Transverse colon (tissue), 4 donors: ENCODE measurements around the gene BMP8B. TPM values are rescaled to one million over a fixed set of nuclear protein-coding genes. Genes with fewer than 3 reads are reported as not detected.

ENCODE experiments used
- DNase-seq: peaks from one replicate; pipeline ENCODE4 v3.0.0-alpha.2; 2019
- H3K27ac ChIP-seq, 4 donors: fragments of 200-600 bp; sonication (generic); 2 replicates each; pipeline ENCODE4 v1.5.1; 2016 to 2018; ENCODE audit warnings: inconsistent platforms in 4 of 4
- H3K27me3 ChIP-seq: fragments of 200-600 bp; sonication (generic); 2 replicates; pipeline ENCODE4 v1.5.1; 2017; ENCODE audit warnings: inconsistent platforms
- H3K36me3 ChIP-seq, 4 donors: fragments of 200-600 bp; sonication (generic); 2 replicates each; pipeline ENCODE4 v1.5.1; 2017 to 2019; ENCODE audit warnings: inconsistent platforms in 4 of 4
- H3K4me1 ChIP-seq, 4 donors: fragments of 200-600 bp; sonication (generic); 2 replicates each; pipeline ENCODE4 v1.5.1; 2017 to 2020; ENCODE audit warnings: inconsistent platforms in 4 of 4
- H3K4me3 ChIP-seq, 4 donors: fragments of 200-600 bp; sonication (generic); 1 replicate in 1 of 4; 2 replicates in 3 of 4; pipeline versions ENCODE4 v1.5.1 to v1.6.1; 2017 to 2019; ENCODE audit warnings: inconsistent platforms in 4 of 4
- H3K9me3 ChIP-seq, 2 donors: fragments of 200-600 bp; sonication (generic); 2 replicates each; pipeline ENCODE4 v1.5.1; 2017 to 2019; ENCODE audit warnings: inconsistent platforms in 2 of 2
- CTCF ChIP-seq, 5 experiments: fragments of 200-600 bp in 3 of 5; fragments of 450-650 bp in 2 of 5; sonication (generic) in 3 of 5; IDR thresholded peaks; 1 replicate in 2 of 5; 2 replicates in 3 of 5; pipeline ENCODE4 v1.5.1; 2016 to 2017; ENCODE audit warnings: antibody characterized with exemption in 5 of 5, inconsistent platforms in 3 of 5, mild to moderate bottlenecking in 2 of 5, moderate library complexity in 1 of 5
- EP300 ChIP-seq: sonication (generic); formaldehyde crosslinking; IDR thresholded peaks from one replicate; pipeline ENCODE4 v1.6.1; 2017; ENCODE audit warnings: antibody characterized with exemption, low read depth
- POLR2A ChIP-seq: fragments of 450-650 bp; IDR thresholded peaks from one replicate; pipeline ENCODE4 v1.6.1; 2016; ENCODE audit warnings: antibody characterized with exemption, mild to moderate bottlenecking, moderate library complexity
- POLR2AphosphoS5 ChIP-seq, 3 donors: sonication (generic); formaldehyde crosslinking; IDR thresholded peaks; one replicate each; pipeline ENCODE4 v1.6.1; 2016; ENCODE audit warnings: antibody characterized with exemption in 3 of 3
- WGBS, 2 donors: methylation state at CpG; one replicate each; pipeline ENCODE4 v1.1.5; 2018; ENCODE audit warnings: low coverage in 1 of 2; 5-methylcytosine and 5-hydroxymethylcytosine counted together
- in situ Hi-C, 4 donors: fragments of 200-750 bp; cut with MboI; loops; one replicate each; pipeline versions ENCODE4 v1.15.0 to v1.15.1; 2017; ENCODE audit warnings: low sequenced_read_pairs in 3 of 4, low pct_ligation_motif_present in 1 of 4, low pct_unique_long_range_greater_than_20kb in 1 of 4
- intact Hi-C: fragments of 100-400 bp; cut with DNase I; formaldehyde crosslinking; loops from one replicate; pipeline ENCODE4 v1.15.1; 2023; ENCODE audit warnings: low total_unique reads
- total RNA-seq, 4 donors: library from RNA; depleted of rRNA; stranded (reverse); fragments of >200 nt; gene quantifications; one replicate each; pipeline ENCODE4 v1.1.0, GENCODE V29; 2016

BMP8B gene
- total RNA-seq, 4 donors from 2014 or later, result 1.2 to 27.2 (median 17.4) TPM

DNA sequence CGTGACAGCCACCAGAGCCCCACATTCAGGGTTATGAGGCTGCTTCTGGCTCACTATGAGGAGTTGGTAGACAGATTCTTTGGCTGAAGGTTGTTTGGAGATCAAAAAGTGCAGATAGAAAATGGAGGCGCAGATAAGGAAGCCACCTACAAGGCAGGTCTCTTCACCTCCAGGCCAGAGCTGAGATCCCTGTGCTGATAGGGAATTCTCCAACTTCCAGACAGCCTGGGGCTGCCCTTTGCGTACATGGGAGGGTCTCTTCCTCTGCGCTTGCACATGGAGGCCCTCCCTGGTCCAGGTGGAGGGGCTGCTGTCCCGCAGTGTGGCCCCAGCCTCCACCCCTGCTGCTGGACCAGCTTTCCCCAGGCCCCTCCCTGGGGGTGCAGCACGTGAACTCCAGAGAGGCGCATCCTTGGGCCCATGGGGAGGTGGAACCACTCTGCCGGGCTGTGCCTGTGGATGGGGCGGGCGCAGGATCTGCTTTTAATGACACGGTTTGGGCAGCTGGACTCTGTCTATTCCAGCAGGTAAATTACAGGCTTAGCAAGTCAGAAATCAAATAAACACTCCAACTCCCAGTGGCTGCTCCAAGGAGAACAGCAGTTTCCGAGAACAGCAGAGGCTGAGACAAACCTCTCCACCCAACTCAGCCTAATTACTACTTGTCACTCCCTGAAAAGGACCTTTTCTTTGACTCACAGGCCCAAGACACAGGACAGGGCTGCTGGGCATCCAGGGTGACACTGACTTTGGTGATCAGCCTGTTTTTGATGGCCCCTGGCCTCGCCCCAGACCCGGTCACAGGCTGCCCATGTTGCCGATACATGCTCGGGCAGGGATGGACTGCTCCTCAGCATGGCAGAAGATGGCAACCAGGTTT lies 29.9 kb downstream of the BMP8B start:
- Histone ChIP-seq H3K36me3 (peaks cover 0 to 33% (median 2%) of the 10 kb centered on the region in 4 donors), H3K4me1 (no peaks in the 10 kb centered on the region), H3K27me3 (no peaks in the 10 kb centered on the region), H3K9me3 (no peaks in the 10 kb centered on the region), H3K4me3 (no peak overlapping the region), H3K27ac (no peak overlapping the region)
- no peak for DNase-seq
- TF ChIP-seq CTCF (IDR thresholded peaks at IDR 0.05), result no peak
- no peak for TF ChIP-seq POLR2AphosphoS5 (IDR thresholded peaks at IDR 0.05)
- no peak for TF ChIP-seq POLR2A
- no peak for TF ChIP-seq EP300
- intact Hi-C loops (no loop called here), in situ Hi-C loops (no loop called here)
- 91% methylated on average over 12 of the region's 16 CpGs; no CpG with 5 or more reads in 1 of the 2 donors for WGBS, 2 donors

GRCh38 chr1:39757501-39757900 lies 31.2 kb downstream of the BMP8B start:
- 84 to 95% methylated on average over 4 to 5 of the region's 5 CpGs for WGBS, 2 donors
- intact Hi-C loops, result no loop called here
- peaks cover 0 to 46% (median 2%) of the 10 kb centered on the region in 4 donors for H3K36me3 ChIP-seq

DNA sequence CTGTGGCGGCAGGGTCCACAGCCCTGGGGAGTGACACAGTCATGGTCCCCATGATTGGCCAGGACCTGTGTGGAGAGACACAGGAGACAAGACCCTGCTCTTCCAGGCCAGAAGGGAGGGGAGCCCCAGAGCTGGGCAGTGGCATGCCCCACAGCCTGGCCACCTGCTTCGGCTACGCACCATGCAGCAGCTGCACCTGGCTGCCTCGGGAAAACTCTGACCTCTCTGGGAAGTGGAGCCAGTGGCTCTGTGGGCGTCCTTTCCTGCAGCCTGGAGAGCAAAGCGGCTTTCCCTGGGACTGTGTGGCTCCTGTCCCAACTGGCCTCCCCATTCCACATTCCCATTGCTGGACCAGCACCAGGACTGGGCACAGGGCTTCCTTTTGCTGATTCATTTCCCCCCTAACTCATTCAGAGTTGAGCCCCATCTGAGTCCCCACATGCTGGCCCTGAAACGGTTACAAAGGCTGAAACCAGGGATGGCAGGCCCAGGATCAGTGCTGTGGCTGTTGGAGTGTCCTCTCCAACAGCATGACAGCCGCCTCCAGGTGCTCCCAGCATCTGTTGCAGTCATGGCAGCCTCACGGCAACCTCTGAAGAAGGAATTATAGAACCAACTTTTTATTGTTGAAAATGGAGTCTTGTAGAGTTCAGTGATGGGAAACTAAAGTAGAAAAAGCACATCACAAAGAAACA lies 32.6 kb downstream of the BMP8B start:
- 89 to 95% methylated on average over 2 to 8 of the region's 9 CpGs for WGBS, 2 donors
- Histone ChIP-seq H3K4me3 (no peak overlapping the region), H3K36me3 (peaks cover 0 to 56% (median 8%) of the 10 kb centered on the region in 4 donors), H3K9me3 (no peaks in the 10 kb centered on the region), H3K27me3 (no peaks in the 10 kb centered on the region), H3K27ac (no peak overlapping the region), H3K4me1 (no peaks in the 10 kb centered on the region)
- intact Hi-C loops, result no loop called here
- no peak for DNase-seq
- in situ Hi-C loops, result no loop called here
- TF ChIP-seq EP300 (no peak), POLR2A (no peak), CTCF (IDR thresholded peaks at IDR 0.05) (no peak), POLR2AphosphoS5 (IDR thresholded peaks at IDR 0.05) (no peak)

More at GRCh38 chr1:39757501-39757900, 31.2 kb downstream of the BMP8B start:
- H3K4me3 ChIP-seq, result no peak overlapping the region
- no peaks in the 10 kb centered on the region for H3K27me3 ChIP-seq
- no peak for TF ChIP-seq POLR2AphosphoS5 (IDR thresholded peaks at IDR 0.05)
- no peak for TF ChIP-seq EP300
- TF ChIP-seq CTCF (IDR thresholded peaks at IDR 0.05), result no peak
- no peak for TF ChIP-seq POLR2A
- no peak overlapping the region for H3K27ac ChIP-seq
- H3K4me1 ChIP-seq, result no peaks in the 10 kb centered on the region
- no peak for DNase-seq
- in situ Hi-C loops, result no loop called here
- no peaks in the 10 kb centered on the region for H3K9me3 ChIP-seq

DNA sequence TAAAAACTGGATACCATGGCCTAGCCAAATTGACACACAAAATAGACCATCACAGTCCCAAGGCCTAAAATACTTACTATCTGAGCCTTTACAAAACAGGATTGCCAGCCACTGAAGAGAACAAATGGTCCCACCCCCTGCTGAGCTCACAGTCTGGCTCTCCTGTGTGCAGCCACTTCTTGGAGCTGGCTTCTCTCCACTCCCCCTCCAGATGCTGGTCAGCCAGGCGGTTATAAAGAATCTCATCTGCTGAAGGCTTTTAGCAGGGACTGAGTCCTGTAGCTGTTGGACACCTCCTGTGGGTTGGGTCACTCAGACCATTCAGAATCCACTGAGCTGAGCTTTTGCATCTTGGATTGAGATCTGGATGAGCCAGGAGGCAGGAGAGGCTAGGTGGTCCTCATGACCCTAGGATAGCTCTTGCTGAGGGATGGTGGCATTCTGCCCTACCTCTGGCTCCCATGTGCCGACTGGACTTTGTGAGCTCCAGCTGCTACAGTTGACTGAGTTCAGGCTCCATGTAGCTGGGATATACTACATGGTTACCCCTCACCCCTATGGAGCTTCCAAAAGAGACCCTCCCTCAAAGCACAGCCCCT lies 33.7 kb downstream of the BMP8B start:
- no peak for DNase-seq
- in situ Hi-C loops (no loop called here), intact Hi-C loops (no loop called here)
- Histone ChIP-seq H3K27me3 (no peaks in the 10 kb centered on the region), H3K4me1 (no peaks in the 10 kb centered on the region), H3K27ac (no peak overlapping the region), H3K9me3 (no peaks in the 10 kb centered on the region), H3K36me3 (peaks cover 0 to 66% (median 13%) of the 10 kb centered on the region in 4 donors), H3K4me3 (no peak overlapping the region)
- WGBS, 2 donors, result 60 to 71% methylated on average over 1 to 2 of the region's 2 CpGs
- no peak for TF ChIP-seq EP300
